HUES6 (cell line): ENCODE data around the gene H1-8.
"Not testable (repeated sequence)": the region's sequence is repeated elsewhere in the genome, so short reads cannot be mapped to it uniquely, and the experiment has no call there.

Experiments used
- H3K27ac ChIP-seq: 2 replicates; pipeline ENCODE4 v1.7.0; 2013; ENCODE audit warnings: low read depth, mild to moderate bottlenecking, low read length, inconsistent platforms
- H3K27me3 ChIP-seq: 2 replicates; pipeline ENCODE4 v1.6.1; 2013; ENCODE audit warnings: low read length; ENCODE audit not compliant: control insufficient read depth, insufficient read depth
- H3K36me3 ChIP-seq: 2 replicates; pipeline ENCODE4 v1.6.1; 2013; ENCODE audit warnings: low read length; ENCODE audit not compliant: control insufficient read depth, insufficient read depth
- H3K4me1 ChIP-seq: 2 replicates; pipeline ENCODE4 v1.6.1; 2013; ENCODE audit warnings: low read length; ENCODE audit not compliant: control insufficient read depth, insufficient read depth
- H3K4me3 ChIP-seq: 2 replicates; pipeline ENCODE4 v1.5.1; 2013; ENCODE audit warnings: low read depth, low read length
- H3K9ac ChIP-seq: one replicate; pipeline ENCODE4 v1.6.1; 2013; ENCODE audit warnings: mild to moderate bottlenecking, low read length
- H3K9me3 ChIP-seq: 2 replicates; pipeline ENCODE4 v1.6.1; 2013; ENCODE audit warnings: low read depth, low read length; ENCODE audit not compliant: control insufficient read depth, insufficient read depth

The H1-8 gene

DNA sequence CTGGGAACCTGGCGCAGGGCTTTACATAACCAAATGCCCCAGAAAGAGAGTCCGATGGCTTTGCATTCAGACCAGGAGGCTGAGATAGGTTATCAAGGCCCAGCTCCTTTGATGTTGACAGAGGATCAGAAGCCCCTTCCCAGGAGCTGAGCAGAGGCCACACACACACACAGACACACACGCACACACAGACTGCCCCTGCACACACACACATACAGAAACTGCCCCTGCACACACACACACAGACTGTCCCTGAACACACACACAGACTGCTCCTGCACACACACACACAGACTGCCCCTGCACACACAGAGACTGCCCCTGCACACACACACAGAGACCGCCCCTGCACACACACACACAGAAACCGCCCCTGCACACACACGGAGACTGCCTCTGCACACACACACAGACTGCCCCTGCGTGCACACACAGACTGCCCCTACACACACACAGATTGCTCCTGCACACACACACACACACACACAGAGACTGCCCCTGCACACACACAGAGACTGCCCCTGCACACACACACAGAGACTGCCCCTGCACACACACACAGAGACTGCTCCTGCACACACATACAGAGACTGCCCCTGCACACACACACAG lies 27.0 kb upstream of the H1-8 start:
- peaks cover 41% of the 10 kb centered on the region for H3K36me3 ChIP-seq
- not testable (repeated sequence) for H3K4me3 ChIP-seq, H3K4me1 ChIP-seq, H3K27me3 ChIP-seq, H3K27ac ChIP-seq, H3K9ac ChIP-seq, H3K9me3 ChIP-seq

DNA sequence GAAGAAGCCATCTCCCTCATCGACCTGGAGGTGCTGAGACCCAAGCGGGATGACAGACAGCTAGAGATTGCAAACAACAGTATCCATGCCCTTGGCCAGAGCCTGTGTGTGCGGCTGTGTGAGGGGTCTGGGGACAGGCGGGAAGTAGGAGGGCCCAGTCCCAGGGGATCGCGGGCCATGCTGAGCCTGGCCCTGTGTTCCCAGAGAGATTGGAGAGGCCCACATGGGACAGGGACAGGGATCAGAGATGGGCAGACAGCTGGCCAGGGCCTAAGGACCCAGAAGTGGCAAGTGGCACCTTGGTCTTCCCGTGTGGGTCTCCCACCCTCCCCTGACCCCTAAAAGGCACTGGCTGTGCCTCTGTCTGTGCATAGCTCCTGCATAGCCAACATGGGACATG lies 25.5 kb upstream of the H1-8 start:
- Histone ChIP-seq H3K27me3 (no peaks in the 10 kb centered on the region), H3K27ac (no peak overlapping the region), H3K4me3 (no peak overlapping the region), H3K36me3 (peaks cover 29% of the 10 kb centered on the region), H3K9me3 (no peaks in the 10 kb centered on the region), H3K9ac (no peak overlapping the region), H3K4me1 (peaks cover 2% of the 10 kb centered on the region; the same call in 1 of the 2 replicates)

GRCh38 chr3:129518038-129518561 lies 24.9 kb upstream of the H1-8 start:
- no peaks in the 10 kb centered on the region for H3K27me3 ChIP-seq
- H3K4me1 ChIP-seq, result peaks cover 2% of the 10 kb centered on the region; the same call in 1 of the 2 replicates
- no peak overlapping the region for H3K9ac ChIP-seq
- no peak overlapping the region for H3K4me3 ChIP-seq
- peaks cover 28% of the 10 kb centered on the region for H3K36me3 ChIP-seq
- H3K27ac ChIP-seq, result no peak overlapping the region
- no peaks in the 10 kb centered on the region for H3K9me3 ChIP-seq

DNA sequence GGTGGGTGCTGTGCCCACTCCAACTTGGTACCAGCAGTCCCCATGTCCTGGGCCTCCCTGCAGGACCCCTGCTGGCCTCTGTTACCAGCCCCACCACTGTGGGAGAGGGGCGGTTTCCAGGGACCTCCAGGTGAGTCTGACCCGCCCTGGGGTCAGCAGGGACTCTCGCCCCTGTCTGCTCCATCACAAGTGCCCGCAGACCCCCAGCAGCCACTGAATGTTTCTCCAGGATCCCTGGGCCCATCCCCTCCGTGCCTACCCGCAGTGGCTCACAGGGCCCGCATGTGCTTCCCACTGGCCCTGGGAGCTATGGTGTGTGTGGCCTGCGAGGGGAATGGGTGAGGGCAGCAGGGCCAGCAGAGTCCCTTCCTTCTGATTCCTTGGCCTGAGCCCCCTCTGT lies 24.4 kb upstream of the H1-8 start:
- Histone ChIP-seq H3K9me3 (no peaks in the 10 kb centered on the region), H3K4me3 (no peak overlapping the region), H3K4me1 (peaks cover 2% of the 10 kb centered on the region; the same call in 1 of the 2 replicates), H3K27me3 (no peaks in the 10 kb centered on the region), H3K36me3 (peaks cover 24% of the 10 kb centered on the region), H3K27ac (no peak overlapping the region), H3K9ac (no peak overlapping the region)

- H3K27ac ChIP-seq, result no peak overlapping the region
- H3K36me3 ChIP-seq, result peaks cover 20% of the 10 kb centered on the region
- H3K4me3 ChIP-seq, result no peak overlapping the region
- H3K9me3 ChIP-seq, result no peaks in the 10 kb centered on the region
- H3K9ac ChIP-seq, result no peak overlapping the region
- H3K4me1 ChIP-seq, result peaks cover 2% of the 10 kb centered on the region; the same call in 1 of the 2 replicates
- no peaks in the 10 kb centered on the region for H3K27me3 ChIP-seq
Measured at GRCh38 chr3:129519449-129519848, 23.5 kb upstream of the H1-8 start.

GRCh38 chr3:129519896-129520715 lies 22.9 kb upstream of the H1-8 start:
- H3K4me3 ChIP-seq, result no peak overlapping the region
- H3K27ac ChIP-seq, result no peak overlapping the region
- no peak overlapping the region for H3K9ac ChIP-seq

DNA sequence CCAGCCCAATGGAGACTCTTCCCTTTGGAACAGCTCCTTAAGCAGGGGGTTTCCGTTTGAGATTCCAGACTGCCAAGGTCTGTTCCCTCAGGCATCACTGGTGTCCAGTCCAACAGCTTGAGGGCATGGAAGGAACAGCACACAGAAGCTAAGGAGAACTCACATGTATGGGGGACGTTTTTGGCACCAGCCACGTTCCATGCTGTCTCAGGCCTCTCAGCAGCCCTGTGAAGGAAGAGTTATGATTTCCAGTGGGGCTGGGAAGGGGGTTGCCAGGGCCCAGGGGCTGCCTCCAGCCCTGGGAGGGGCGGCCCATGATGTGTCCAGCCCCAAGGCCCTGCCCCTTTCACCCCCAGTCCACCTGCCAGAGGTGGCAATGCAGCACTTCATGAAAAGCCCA lies 22.0 kb upstream of the H1-8 start:
- Histone ChIP-seq H3K4me3 (no peak overlapping the region), H3K9ac (no peak overlapping the region), H3K9me3 (no peaks in the 10 kb centered on the region), H3K4me1 (peaks cover 2% of the 10 kb centered on the region; the same call in 1 of the 2 replicates), H3K27me3 (no peaks in the 10 kb centered on the region), H3K36me3 (peaks cover 17% of the 10 kb centered on the region), H3K27ac (no peak overlapping the region)

More at GRCh38 chr3:129519896-129520715, 22.9 kb upstream of the H1-8 start:
- no peaks in the 10 kb centered on the region for H3K27me3 ChIP-seq
- no peaks in the 10 kb centered on the region for H3K9me3 ChIP-seq
- peaks cover 2% of the 10 kb centered on the region; the same call in 1 of the 2 replicates for H3K4me1 ChIP-seq
- H3K36me3 ChIP-seq, result peaks cover 20% of the 10 kb centered on the region

DNA sequence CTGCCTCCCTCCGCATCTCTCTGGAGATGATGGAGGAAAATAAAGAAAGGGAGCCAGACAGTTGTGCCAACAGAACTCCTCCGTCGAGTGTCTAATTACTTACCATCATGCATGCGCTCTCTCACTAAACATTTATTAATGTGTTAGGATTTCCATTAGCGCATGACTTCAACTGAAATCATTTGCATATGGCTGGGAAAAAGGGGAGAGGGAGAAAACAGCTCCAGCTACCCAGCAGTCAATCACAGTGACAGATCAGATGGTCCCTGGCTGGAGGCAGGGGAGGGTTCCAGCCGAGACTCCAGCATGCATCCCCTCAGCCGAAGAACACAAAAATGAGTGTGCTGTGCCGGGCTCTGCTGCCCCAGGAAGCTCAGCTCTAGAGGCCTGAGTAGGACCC lies 21.4 kb upstream of the H1-8 start:
- no peak overlapping the region for H3K27ac ChIP-seq
- H3K4me1 ChIP-seq, result peaks cover 7% of the 10 kb centered on the region; the same call in 1 of the 2 replicates
- H3K36me3 ChIP-seq, result peaks cover 11% of the 10 kb centered on the region
- no peaks in the 10 kb centered on the region for H3K27me3 ChIP-seq
- no peaks in the 10 kb centered on the region for H3K9me3 ChIP-seq
- no peak overlapping the region for H3K9ac ChIP-seq
- H3K4me3 ChIP-seq, result no peak overlapping the region

GRCh38 chr3:129522953-129523352 lies 20.0 kb upstream of the H1-8 start:
- Histone ChIP-seq H3K9ac (no peak overlapping the region), H3K4me1 (peaks cover 7% of the 10 kb centered on the region; the same call in 1 of the 2 replicates), H3K36me3 (peaks cover 2% of the 10 kb centered on the region; the same call in 1 of the 2 replicates), H3K4me3 (no peak overlapping the region), H3K27ac (no peak overlapping the region), H3K27me3 (no peaks in the 10 kb centered on the region), H3K9me3 (no peaks in the 10 kb centered on the region)

- no peaks in the 10 kb centered on the region for H3K9me3 ChIP-seq
- H3K36me3 ChIP-seq, result peaks cover 2% of the 10 kb centered on the region; the same call in 1 of the 2 replicates
- H3K27me3 ChIP-seq, result no peaks in the 10 kb centered on the region
- peaks cover 7% of the 10 kb centered on the region; the same call in 1 of the 2 replicates for H3K4me1 ChIP-seq
- no peak overlapping the region for H3K9ac ChIP-seq
- no peak overlapping the region for H3K4me3 ChIP-seq
- no peak overlapping the region for H3K27ac ChIP-seq
Measured at GRCh38 chr3:129524081-129524480, 18.9 kb upstream of the H1-8 start.
